ENCODE data around the gene UTS2B. TPM values are rescaled to one million over a fixed set of nuclear protein-coding genes. Genes with fewer than 3 reads are reported as not detected.

UTS2B gene
- total and polyA plus RNA-seq, 2 of the 4 experiments (the other 2 are of a cell fraction) = 0.72 to 0.79 TPM

- H4K5ac ChIP-seq (ENCODE audit: low read depth, low read length) = no peak overlapping the region
- ChIA-PET POLR2A (ENCODE audit: unreplicated experiment) (no interaction called here), CTCF (no interaction called here)
- H3K79me1 ChIP-seq (ENCODE audit: low read depth in 1 of 2, low read length in 2 of 2) = no peaks in the 10 kb centered on the region
- H3K9me3 ChIP-seq (ENCODE audit: control insufficient read depth, insufficient read depth, low read length) = no peaks in the 10 kb centered on the region
- H3K14ac ChIP-seq (replicated peaks; ENCODE audit: low read depth, low read length) = no peak overlapping the region
- H2BK20ac ChIP-seq (ENCODE audit: low read depth, low read length) = no peak overlapping the region
- no peak overlapping the region for H3K4ac ChIP-seq (ENCODE audit: low read depth, low read length)
- H4K20me1 ChIP-seq (ENCODE audit: insufficient read depth, low read length) = no peaks in the 10 kb centered on the region
- in situ Hi-C loops (cut with MboI; ENCODE audit: low sequenced_read_pairs) = no loop called here
- no peak overlapping the region for H2BK5ac ChIP-seq (ENCODE audit: low read depth, low read length, poor library complexity, severe bottlenecking)
- DNase-seq (no peak), ATAC-seq (ENCODE audit: low read depth) (no peak)
- H3K23ac ChIP-seq (ENCODE audit: low read depth, low read length) = no peak overlapping the region
- BruUV-seq (replicated peaks) = no TSS peak
- no peak overlapping the region for H4K91ac ChIP-seq (ENCODE audit: insufficient read depth, low read depth, low read length)
- no peak overlapping the region for H2AK5ac ChIP-seq (ENCODE audit: low read depth, low read length)
- no peak overlapping the region for H3K18ac ChIP-seq (ENCODE audit: low read depth, low read length)
- H2BK15ac ChIP-seq (ENCODE audit: low read depth, low read length) = no peak overlapping the region
- no peak overlapping the region for H3K9ac ChIP-seq (ENCODE audit: low read depth, low read length)
- H3K27me3 ChIP-seq (ENCODE audit: control insufficient read depth, insufficient read depth, low read length) = no peaks in the 10 kb centered on the region
- H3K4me3 ChIP-seq (ENCODE audit: insufficient read depth, low read depth, low read length) = no peak overlapping the region
- no peak overlapping the region for H2AK9ac ChIP-seq (replicated peaks; ENCODE audit: low read depth, low read length, poor library complexity)
- H2BK120ac ChIP-seq (ENCODE audit: low read depth, low read length) = no peak overlapping the region
- no peak overlapping the region for H3K27ac ChIP-seq (ENCODE audit: insufficient read depth, low read length)
- dilution Hi-C loops (cut with HindIII; ENCODE audit: low sequenced_read_pairs, unreplicated experiment) = no loop called here
- H3K36me3 ChIP-seq (ENCODE audit: control insufficient read depth, insufficient read depth, low read length) = no peaks in the 10 kb centered on the region
- H3K4me2 ChIP-seq (ENCODE audit: low read depth, low read length) = no peak overlapping the region
- peaks cover 2% of the 10 kb centered on the region; the same call in 1 of the 2 replicates for H3K4me1 ChIP-seq (ENCODE audit: control insufficient read depth, insufficient read depth, low read length)
- no peak for TF ChIP-seq CHD1 (IDR thresholded peaks at IDR 0.05; ENCODE audit: low read depth, low read length)
- no peak for TF ChIP-seq RAD21 (IDR thresholded peaks at IDR 0.05; ENCODE audit: low read length)
- no peak for TF ChIP-seq RFX5 (IDR thresholded peaks at IDR 0.05; ENCODE audit: low read depth, low read length)
- no peak for TF ChIP-seq FOS (IDR thresholded peaks at IDR 0.05; ENCODE audit: low read depth, low read length)
- no peak for TF ChIP-seq BHLHE40 (IDR thresholded peaks at IDR 0.05; ENCODE audit: low read depth, low read length)
- TF ChIP-seq CEBPB (IDR thresholded peaks at IDR 0.05; ENCODE audit: low read depth, low read length) = no peak
- TF ChIP-seq MAZ (IDR thresholded peaks at IDR 0.05; ENCODE audit: borderline replicate concordance, low read depth, low read length) = no peak
- no peak for TF ChIP-seq NFE2L2 (IDR thresholded peaks at IDR 0.05; ENCODE audit: low read depth, low read length)
- no peak for TF ChIP-seq MAFK (IDR thresholded peaks at IDR 0.05; ENCODE audit: low read depth, low read length)
- TF ChIP-seq RCOR1 (IDR thresholded peaks at IDR 0.05; ENCODE audit: insufficient replicate concordance, low read length) = no peak
- TF ChIP-seq, protein P1, sequence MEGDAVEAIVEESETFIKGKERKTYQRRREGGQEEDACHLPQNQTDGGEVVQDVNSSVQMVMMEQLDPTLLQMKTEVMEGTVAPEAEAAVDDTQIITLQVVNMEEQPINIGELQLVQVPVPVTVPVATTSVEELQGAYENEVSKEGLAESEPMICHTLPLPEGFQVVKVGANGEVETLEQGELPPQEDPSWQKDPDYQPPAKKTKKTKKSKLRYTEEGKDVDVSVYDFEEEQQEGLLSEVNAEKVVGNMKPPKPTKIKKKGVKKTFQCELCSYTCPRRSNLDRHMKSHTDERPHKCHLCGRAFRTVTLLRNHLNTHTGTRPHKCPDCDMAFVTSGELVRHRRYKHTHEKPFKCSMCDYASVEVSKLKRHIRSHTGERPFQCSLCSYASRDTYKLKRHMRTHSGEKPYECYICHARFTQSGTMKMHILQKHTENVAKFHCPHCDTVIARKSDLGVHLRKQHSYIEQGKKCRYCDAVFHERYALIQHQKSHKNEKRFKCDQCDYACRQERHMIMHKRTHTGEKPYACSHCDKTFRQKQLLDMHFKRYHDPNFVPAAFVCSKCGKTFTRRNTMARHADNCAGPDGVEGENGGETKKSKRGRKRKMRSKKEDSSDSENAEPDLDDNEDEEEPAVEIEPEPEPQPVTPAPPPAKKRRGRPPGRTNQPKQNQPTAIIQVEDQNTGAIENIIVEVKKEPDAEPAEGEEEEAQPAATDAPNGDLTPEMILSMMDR (conservative IDR thresholded peaks at IDR 0.05; ENCODE audit: low read depth, low read length) = no peak
- TF ChIP-seq, protein P2, sequence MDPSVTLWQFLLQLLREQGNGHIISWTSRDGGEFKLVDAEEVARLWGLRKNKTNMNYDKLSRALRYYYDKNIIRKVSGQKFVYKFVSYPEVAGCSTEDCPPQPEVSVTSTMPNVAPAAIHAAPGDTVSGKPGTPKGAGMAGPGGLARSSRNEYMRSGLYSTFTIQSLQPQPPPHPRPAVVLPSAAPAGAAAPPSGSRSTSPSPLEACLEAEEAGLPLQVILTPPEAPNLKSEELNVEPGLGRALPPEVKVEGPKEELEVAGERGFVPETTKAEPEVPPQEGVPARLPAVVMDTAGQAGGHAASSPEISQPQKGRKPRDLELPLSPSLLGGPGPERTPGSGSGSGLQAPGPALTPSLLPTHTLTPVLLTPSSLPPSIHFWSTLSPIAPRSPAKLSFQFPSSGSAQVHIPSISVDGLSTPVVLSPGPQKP (IDR thresholded peaks at IDR 0.05; ENCODE audit: borderline replicate concordance, low read depth, low read length) = no peak
- no peak for TF ChIP-seq USF2 (IDR thresholded peaks at IDR 0.05; ENCODE audit: low read depth, low read length)
- no peak for TF ChIP-seq SMC3 (IDR thresholded peaks at IDR 0.05; ENCODE audit: low read depth, low read length)
- no peak for TF ChIP-seq MXI1 (IDR thresholded peaks at IDR 0.05; ENCODE audit: borderline replicate concordance, low read depth, low read length)
- no peak for TF ChIP-seq POLR2A (IDR thresholded peaks at IDR 0.05; ENCODE audit: low read depth, low read length)
- intact Hi-C loops (cut with micrococcal nuclease) = no loop called here
- no peak overlapping the region for H3K56ac ChIP-seq (ENCODE audit: extremely low read depth, insufficient read depth, low read length)
- no peak overlapping the region for H4K8ac ChIP-seq (ENCODE audit: low read depth in 2 of 2, low read length in 2 of 2)
- no peaks in the 10 kb centered on the region for H3K9me1 ChIP-seq (ENCODE audit: insufficient read depth, low read length)
- no peak overlapping the region for H2AFZ ChIP-seq (replicated peaks; ENCODE audit: low read length, poor library complexity)
Observed at GRCh38 chr3:191298846-191299245, 31.5 kb downstream of the UTS2B start.

All from IMR-90 (cell line).